Measurements from ENCODE around the gene OR2L3. TPM values are rescaled to one million over a fixed set of nuclear protein-coding genes. Genes with fewer than 3 reads are reported as not detected.

The OR2L3 gene
- total RNA-seq, 3 donors from 2014 or later (not counting 1 experiment from before 2014, with no cell fraction given) = not detected

- Histone ChIP-seq H3K27ac (ENCODE audit: low read length) (no peak overlapping the region), H3K27me3 (ENCODE audit: control insufficient read depth, insufficient read depth, low read length) (no peaks in the 10 kb centered on the region), H3K9me3 (ENCODE audit: control insufficient read depth, insufficient read depth, low read length) (no peaks in the 10 kb centered on the region), H3K36me3 (ENCODE audit: control insufficient read depth, insufficient read depth, low read length) (no peaks in the 10 kb centered on the region), H3K4me1 (ENCODE audit: control insufficient read depth, insufficient read depth, low read length) (no peaks in the 10 kb centered on the region), H3K4me3 (ENCODE audit: low read length) (no peak overlapping the region)
- Mint-ChIP-seq H3K9me3 (peaks cover 8 to 15% of the 10 kb centered on the region in 2 donors), H3K4me3 (no peak overlapping the region), H3K27me3 (ENCODE audit: low read depth in 2 of 2) (no peaks in the 10 kb centered on the region), H3K36me3 (peaks cover 5% of the 10 kb centered on the region), H3K4me1 (no peaks in the 10 kb centered on the region), H3K27ac (no peak overlapping the region)
- intact Hi-C loops (cut with micrococcal nuclease) = no loop called here
- ATAC-seq (no peak), DNase-seq (no peak)
- WGBS (ENCODE audit: insufficient coverage) = 73% methylated on average over 2 of the region's 5 CpGs
- no peak for TF ChIP-seq CTCF (IDR thresholded peaks at IDR 0.05)
These were observed 1.4 kb upstream of the OR2L3 start for GRCh38 chr1:248045209-248045608.

GRCh38 chr1:248047008-248047407 is 372 bp downstream of the OR2L3 start:
- DNase-seq (no peak), ATAC-seq (no peak)
- Histone ChIP-seq H3K27me3 (ENCODE audit: control insufficient read depth, insufficient read depth, low read length) (no peaks in the 10 kb centered on the region), H3K4me1 (ENCODE audit: control insufficient read depth, insufficient read depth, low read length) (no peaks in the 10 kb centered on the region), H3K36me3 (ENCODE audit: control insufficient read depth, insufficient read depth, low read length) (no peaks in the 10 kb centered on the region), H3K4me3 (ENCODE audit: low read length) (no peak overlapping the region), H3K27ac (ENCODE audit: low read length) (no peak overlapping the region), H3K9me3 (ENCODE audit: control insufficient read depth, insufficient read depth, low read length) (no peaks in the 10 kb centered on the region)
- Mint-ChIP-seq H3K4me1 (no peaks in the 10 kb centered on the region), H3K9me3 (peaks cover 8 to 11% of the 10 kb centered on the region in 2 donors), H3K4me3 (no peak overlapping the region), H3K36me3 (peaks cover 5% of the 10 kb centered on the region), H3K27ac (no peak overlapping the region), H3K27me3 (ENCODE audit: low read depth in 2 of 2) (no peaks in the 10 kb centered on the region)
- WGBS (ENCODE audit: insufficient coverage) = no CpG with 5 or more reads among the region's 1 CpG
- intact Hi-C loops (cut with micrococcal nuclease) = no loop called here
- no peak for TF ChIP-seq CTCF (IDR thresholded peaks at IDR 0.05)

GRCh38 chr1:248054671-248055070 is 8.0 kb downstream of the OR2L3 start:
- H3K4me1 ChIP-seq (ENCODE audit: control insufficient read depth, insufficient read depth, low read length) = no peaks in the 10 kb centered on the region
- ATAC-seq = no peak
- H3K27ac ChIP-seq (ENCODE audit: low read length) = no peak overlapping the region
- no peak for DNase-seq
- H3K36me3 ChIP-seq (ENCODE audit: control insufficient read depth, insufficient read depth, low read length) = no peaks in the 10 kb centered on the region
- H3K9me3 ChIP-seq (ENCODE audit: control insufficient read depth, insufficient read depth, low read length) = no peaks in the 10 kb centered on the region
- H3K27me3 ChIP-seq (ENCODE audit: control insufficient read depth, insufficient read depth, low read length) = no peaks in the 10 kb centered on the region
- no peak for TF ChIP-seq CTCF (IDR thresholded peaks at IDR 0.05)
- intact Hi-C loops (cut with micrococcal nuclease) = no loop called here
- H3K9me3 Mint-ChIP-seq = peaks cover 15 to 21% of the 10 kb centered on the region in 2 donors
- H3K4me3 Mint-ChIP-seq = no peak overlapping the region
- H3K4me3 ChIP-seq (ENCODE audit: low read length) = no peak overlapping the region
- H3K36me3 Mint-ChIP-seq = no peaks in the 10 kb centered on the region
- no peaks in the 10 kb centered on the region for H3K27me3 Mint-ChIP-seq (ENCODE audit: low read depth in 2 of 2)
- H3K4me1 Mint-ChIP-seq = no peaks in the 10 kb centered on the region
- H3K27ac Mint-ChIP-seq = no peak overlapping the region

GRCh38 chr1:248055261-248055660 is 8.6 kb downstream of the OR2L3 start:
- WGBS (ENCODE audit: insufficient coverage) = 69% methylated on average over 2 of the region's 2 CpGs
- Mint-ChIP-seq H3K27ac (no peak overlapping the region), H3K27me3 (ENCODE audit: low read depth in 2 of 2) (no peaks in the 10 kb centered on the region), H3K4me3 (no peak overlapping the region), H3K36me3 (no peaks in the 10 kb centered on the region), H3K4me1 (no peaks in the 10 kb centered on the region), H3K9me3 (peaks cover 15 to 21% of the 10 kb centered on the region in 2 donors)
- Histone ChIP-seq H3K27ac (ENCODE audit: low read length) (no peak overlapping the region), H3K27me3 (ENCODE audit: control insufficient read depth, insufficient read depth, low read length) (no peaks in the 10 kb centered on the region), H3K9me3 (ENCODE audit: control insufficient read depth, insufficient read depth, low read length) (no peaks in the 10 kb centered on the region), H3K4me3 (ENCODE audit: low read length) (no peak overlapping the region), H3K4me1 (ENCODE audit: control insufficient read depth, insufficient read depth, low read length) (no peaks in the 10 kb centered on the region), H3K36me3 (ENCODE audit: control insufficient read depth, insufficient read depth, low read length) (no peaks in the 10 kb centered on the region)
- DNase-seq = no peak
- no peak for TF ChIP-seq CTCF (IDR thresholded peaks at IDR 0.05)
- intact Hi-C loops (cut with micrococcal nuclease) = no loop called here
- ATAC-seq = no peak
